ENCODE results near the gene BRD3OS.

BRD3OS gene

GRCh38 chr9:134035041-134036039 lies 10.1 kb downstream of the BRD3OS start:
- no peak for DNase-seq

GRCh38 chr9:134036130-134036529 lies 10.8 kb downstream of the BRD3OS start:
- DNase-seq, result no peak

- no peak for DNase-seq
Measured at GRCh38 chr9:134037641-134038040, 12.4 kb downstream of the BRD3OS start.

GRCh38 chr9:134039386-134040175 lies 14.3 kb downstream of the BRD3OS start:
- no peak for DNase-seq

- no peak for DNase-seq
Measured at GRCh38 chr9:134040176-134040565, 14.9 kb downstream of the BRD3OS start.

- DNase-seq, result no peak
Measured at GRCh38 chr9:134040781-134041648, 15.7 kb downstream of the BRD3OS start.

GRCh38 chr9:134041649-134041962 lies 16.3 kb downstream of the BRD3OS start:
- DNase-seq, result no peak

GRCh38 chr9:134043531-134043988 lies 18.3 kb downstream of the BRD3OS start:
- DNase-seq, result no peak

- no peak for DNase-seq
Measured at GRCh38 chr9:134044944-134045343, 19.7 kb downstream of the BRD3OS start.

GRCh38 chr9:134045841-134046544 lies 20.7 kb downstream of the BRD3OS start:
- no peak for DNase-seq

- no peak for DNase-seq
Measured at GRCh38 chr9:134046894-134047681, 21.8 kb downstream of the BRD3OS start.

GRCh38 chr9:134047868-134048581 lies 22.7 kb downstream of the BRD3OS start:
- no peak for DNase-seq

GRCh38 chr9:134048582-134048968 lies 23.3 kb downstream of the BRD3OS start:
- no peak for DNase-seq

GRCh38 chr9:134049236-134049635 lies 24.0 kb downstream of the BRD3OS start:
- no peak for DNase-seq

- no peak for DNase-seq
Measured at GRCh38 chr9:134049772-134050588, 24.7 kb downstream of the BRD3OS start.

GRCh38 chr9:134050726-134051125 lies 25.4 kb downstream of the BRD3OS start:
- no peak for DNase-seq

- no peak for DNase-seq
Measured at GRCh38 chr9:134051319-134051718, 26.0 kb downstream of the BRD3OS start.

GRCh38 chr9:134052491-134052890 lies 27.2 kb downstream of the BRD3OS start:
- no peak for DNase-seq

- DNase-seq, result no peak
Measured at GRCh38 chr9:134052941-134053340, 27.7 kb downstream of the BRD3OS start.

- DNase-seq, result no peak
Measured at GRCh38 chr9:134053401-134053871, 28.2 kb downstream of the BRD3OS start.

Measured in SIG-M5 (cell line).